Skin of body (tissue), 2 donors: ENCODE data around the gene MACO1. TPM values are rescaled to one million over a fixed set of nuclear protein-coding genes. Genes with fewer than 3 reads are reported as not detected.

Source experiments
- DNase-seq: peaks from one replicate; lab custom pipeline; 2025; lab: John Stamatoyannopoulos, UW
- total RNA-seq: library from RNA; depleted of rRNA; stranded (reverse); fragments of >200 nt; gene quantifications from one replicate; pipeline ENCODE4 v1.2.3, GENCODE V29; 2014

The MACO1 gene
- total RNA-seq, 1 donor from 2014 or later: 13.1 TPM

- no peak for DNase-seq
Observed at GRCh38 chr1:25524568-25525360, 94.1 kb downstream of the MACO1 start.

- no peak for DNase-seq
Observed at GRCh38 chr1:25525361-25525688, 94.6 kb downstream of the MACO1 start.

GRCh38 chr1:25526753-25527152 is 96.1 kb downstream of the MACO1 start:
- DNase-seq: no peak

DNA sequence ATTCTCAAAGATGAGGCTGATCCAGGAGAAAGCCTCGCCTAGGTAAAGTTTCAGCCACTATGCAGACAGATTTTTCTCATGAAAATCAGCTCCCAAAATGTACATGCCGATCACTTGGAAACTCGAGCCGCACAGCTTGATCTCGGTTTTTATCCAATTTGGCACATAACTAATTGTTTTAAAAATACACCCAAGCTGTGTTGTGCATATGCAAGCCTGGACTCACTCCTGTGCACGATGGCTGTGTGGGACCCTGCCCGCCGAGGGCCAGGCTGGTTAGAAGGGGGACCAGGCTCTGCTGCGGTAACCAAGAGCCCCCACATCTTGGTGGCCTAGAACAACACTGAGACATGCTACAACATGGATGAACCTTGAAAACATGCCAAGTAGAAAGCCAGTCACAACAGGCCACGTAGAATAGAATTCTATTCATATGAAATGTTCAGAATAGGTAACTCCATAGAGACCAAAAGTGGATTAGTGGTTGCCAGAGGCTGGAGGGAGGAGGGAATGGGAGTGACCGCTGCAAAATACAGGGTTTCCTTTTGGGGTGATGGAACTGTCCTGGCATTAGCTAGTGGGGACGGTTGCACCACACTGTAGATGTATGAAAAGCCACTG is 96.6 kb downstream of the MACO1 start:
- no peak for DNase-seq

- DNase-seq: no peak
Observed at GRCh38 chr1:25527946-25528595, 97.4 kb downstream of the MACO1 start.

DNA sequence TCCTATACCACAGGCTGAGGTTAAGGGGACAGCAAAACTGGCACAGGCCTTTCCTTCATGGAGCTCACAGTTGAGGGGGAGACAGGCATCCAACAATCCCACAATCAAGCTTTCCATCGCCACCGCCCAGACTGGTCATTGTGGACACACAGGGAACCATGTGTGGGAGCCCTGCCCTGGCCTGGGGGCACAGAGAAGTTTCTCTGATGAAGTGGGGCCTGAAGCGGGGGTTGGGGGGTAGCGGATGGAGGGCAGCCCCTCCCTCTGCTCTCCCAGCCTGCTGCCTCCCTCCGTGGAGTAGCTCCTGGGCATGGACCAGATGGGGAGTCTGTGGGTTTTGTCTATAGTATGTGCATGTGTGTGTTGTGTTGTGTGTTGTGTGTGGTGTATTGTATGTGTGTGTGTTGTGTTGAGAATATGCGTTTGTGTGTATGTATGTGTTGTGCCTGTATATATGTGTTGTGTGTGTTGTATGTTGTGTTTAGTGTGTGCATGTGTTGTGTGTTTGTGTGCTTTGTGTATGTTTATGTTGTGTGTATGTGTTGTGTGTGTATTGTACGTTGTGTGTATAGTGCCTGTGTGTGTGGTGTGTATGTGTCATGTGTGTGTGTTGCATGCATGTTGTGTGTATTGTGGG is 98.3 kb downstream of the MACO1 start:
- DNase-seq: no peak

- no peak for DNase-seq
Observed at GRCh38 chr1:25529518-25530185, 99.0 kb downstream of the MACO1 start.

- DNase-seq: no peak
Observed at GRCh38 chr1:25530186-25531081, 99.7 kb downstream of the MACO1 start.

DNA sequence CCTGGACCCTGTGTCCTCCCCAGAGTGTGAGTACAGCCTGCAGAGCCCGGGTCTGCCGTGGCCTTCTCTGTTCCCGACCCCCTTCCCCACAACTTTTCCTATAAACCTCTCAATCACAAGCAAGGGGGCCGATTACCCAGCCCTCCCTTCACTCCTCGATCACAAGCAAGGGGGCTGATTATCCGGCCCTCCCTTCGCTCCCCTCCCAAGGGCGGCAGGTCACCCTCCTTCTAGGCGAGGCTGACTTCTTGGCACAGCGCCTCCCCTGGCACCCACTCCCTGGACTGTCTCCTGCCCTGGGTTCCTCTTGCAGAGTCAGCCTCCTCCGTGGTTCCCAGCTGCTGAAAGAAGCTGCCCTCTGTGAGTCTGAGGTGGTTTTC is 100.4 kb downstream of the MACO1 start:
- DNase-seq: no peak

- no peak for DNase-seq
Observed at GRCh38 chr1:25532970-25533369, 102.3 kb downstream of the MACO1 start.

GRCh38 chr1:25533775-25534409 is 103.2 kb downstream of the MACO1 start:
- DNase-seq: no peak

- no peak for DNase-seq
Observed at GRCh38 chr1:25534410-25534788, 103.7 kb downstream of the MACO1 start.

GRCh38 chr1:25536124-25536523 is 105.4 kb downstream of the MACO1 start:
- DNase-seq: no peak

GRCh38 chr1:25537153-25537831 is 106.6 kb downstream of the MACO1 start:
- no peak for DNase-seq

- DNase-seq: no peak
Observed at GRCh38 chr1:25538191-25538767, 107.6 kb downstream of the MACO1 start.

GRCh38 chr1:25540750-25541342 is 110.1 kb downstream of the MACO1 start:
- DNase-seq: no peak

- no peak for DNase-seq
Observed at GRCh38 chr1:25541425-25541824, 110.7 kb downstream of the MACO1 start.

DNA sequence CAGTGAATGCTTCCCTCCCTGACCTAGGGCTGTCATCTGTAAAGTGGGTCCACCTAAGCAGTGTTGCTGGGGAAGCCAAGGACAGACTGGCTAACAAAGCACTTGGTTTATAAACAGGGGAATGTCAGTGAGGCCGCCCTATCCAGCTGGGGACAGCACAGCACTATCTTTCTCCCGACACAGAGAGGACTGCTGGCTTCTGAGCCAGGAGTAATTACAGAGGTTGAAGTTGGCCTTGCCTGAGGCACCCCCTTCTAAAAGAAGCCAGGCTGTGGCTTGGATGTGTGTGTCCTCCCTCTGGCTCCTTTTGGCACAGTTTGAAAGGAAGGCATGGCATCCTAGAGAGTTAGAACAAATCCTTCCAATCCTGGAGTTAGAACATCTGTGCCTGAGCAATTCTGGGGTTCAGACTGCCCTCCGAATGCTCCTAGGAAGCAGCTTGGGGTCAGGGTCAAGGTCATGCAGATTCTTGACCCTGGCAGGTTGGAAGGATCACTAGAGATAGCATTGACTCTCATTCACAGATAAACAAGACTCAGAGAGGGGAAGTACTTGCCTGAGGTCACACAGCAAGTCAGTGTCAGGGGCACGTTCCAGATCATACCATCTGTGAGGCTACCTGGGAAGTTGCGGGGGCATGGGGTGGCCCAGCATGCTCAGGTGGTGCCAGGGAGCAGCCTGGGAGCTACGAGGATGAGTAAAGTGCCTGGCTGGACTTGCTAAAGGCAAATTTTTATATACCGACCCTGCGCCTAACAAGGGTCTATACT is 111.4 kb downstream of the MACO1 start:
- DNase-seq: no peak
